Liver (tissue), 3 donors: ENCODE measurements around the gene FNBP1L.

Experiments
- CTCF ChIP-seq: fragments of 150-350 bp; IDR thresholded peaks from 2 replicates; pipeline ENCODE4 v1.5.1; 2017; ENCODE audit warnings: improper control_type of control experiment, low read depth, low read length; ENCODE audit not compliant: missing input control
- EGR1 ChIP-seq, 2 donors: IDR thresholded peaks; 2 replicates each; pipeline ENCODE4 v1.6.1; 2016 to 2018; ENCODE audit warnings: antibody characterized with exemption in 2 of 2, low read depth in 2 of 2
- FOXA1 ChIP-seq: IDR thresholded peaks from 2 replicates; pipeline ENCODE4 v1.6.1; 2016; ENCODE audit warnings: antibody characterized with exemption
- GABPA ChIP-seq, 2 donors: IDR thresholded peaks in 1 of 2; conservative IDR thresholded peaks in 1 of 2; 2 replicates each; pipeline ENCODE4 v1.6.1; 2016; ENCODE audit warnings: antibody characterized with exemption in 2 of 2, mild to moderate bottlenecking in 1 of 2, moderate library complexity in 1 of 2
- JUND ChIP-seq, 2 donors: IDR thresholded peaks; 2 replicates each; pipeline ENCODE4 v1.6.1; 2016; ENCODE audit warnings: antibody characterized with exemption in 2 of 2
- TF ChIP-seq, protein P1 (sequence below): IDR thresholded peaks from 2 replicates; pipeline ENCODE4 v1.6.1; 2016; ENCODE audit warnings: antibody characterized with exemption
- donor health status: healthy.
- donor health status: healthy.

DNA sequence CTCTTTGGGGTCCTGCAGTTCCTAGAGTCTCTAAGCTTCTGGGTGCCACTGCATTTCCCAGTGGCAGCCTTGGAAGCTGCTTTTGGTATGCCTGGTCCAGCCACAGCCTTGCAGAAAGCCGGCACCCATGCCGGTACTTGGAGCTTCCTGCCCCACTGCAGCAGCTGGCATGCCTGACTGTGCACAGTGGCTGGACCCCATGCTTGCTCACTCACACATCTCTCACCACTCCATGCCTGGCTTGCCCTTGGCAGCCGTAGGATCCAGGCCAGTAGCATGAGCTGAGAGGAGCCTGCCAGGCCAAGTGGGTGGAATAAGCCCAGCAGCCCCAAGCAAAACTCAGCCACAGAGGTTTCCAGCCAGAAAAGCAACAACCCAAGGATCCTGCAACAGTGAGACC, 20.3 kb upstream of the FNBP1L start:
- no peak for TF ChIP-seq CTCF
- no peak for TF ChIP-seq GABPA (IDR thresholded peaks at IDR 0.05 in 1 of 2, conservative IDR thresholded peaks at IDR 0.05 in 1 of 2)
- TF ChIP-seq EGR1 (IDR thresholded peaks at IDR 0.05; ENCODE audit: low read depth in 2 of 2), result no peak
- TF ChIP-seq, protein P1, sequence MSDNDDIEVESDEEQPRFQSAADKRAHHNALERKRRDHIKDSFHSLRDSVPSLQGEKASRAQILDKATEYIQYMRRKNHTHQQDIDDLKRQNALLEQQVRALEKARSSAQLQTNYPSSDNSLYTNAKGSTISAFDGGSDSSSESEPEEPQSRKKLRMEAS, result no peak
- TF ChIP-seq FOXA1, result no peak
- no peak for TF ChIP-seq JUND (IDR thresholded peaks at IDR 0.05)
